SK-N-DZ (cell line): ENCODE data around the gene CHRNA1. TPM values are rescaled to one million over a fixed set of nuclear protein-coding genes. Genes with fewer than 3 reads are reported as not detected.

Experiments
- DNase-seq: peaks from one replicate; pipeline ENCODE4 v3.0.0-alpha.2; 2015; ENCODE audit warnings: low spot score
- polyA plus RNA-seq, 2 experiments: library from polyadenylated mRNA; depleted of rRNA; stranded (reverse); fragments of >200 nt; gene quantifications; 2 replicates each; pipeline ENCODE4 v1.2.3, GENCODE V29; 2014

The CHRNA1 gene
- 1.4 and 1.9 TPM in 2 replicates for polyA plus RNA-seq (2014; cell fraction: cytosol; rRNA removed)
- polyA plus RNA-seq (2014; cell fraction: nucleus; rRNA removed) = 0.96 and 2.9 TPM in 2 replicates

GRCh38 chr2:174764280-174765255, at the start of gene CHRNA1:
TSS of gene CHRNA1 (minus strand) at chr2:174764472. CDS start at chr2:174764394, 78 bp downstream.
- no peak for DNase-seq

GRCh38 chr2:174812037-174812436, 47.8 kb upstream of the CHRNA1 start:
- no peak for DNase-seq

- DNase-seq = no peak
These were observed 43.7 kb upstream of the CHRNA1 start for GRCh38 chr2:174807931-174808330.

DNA sequence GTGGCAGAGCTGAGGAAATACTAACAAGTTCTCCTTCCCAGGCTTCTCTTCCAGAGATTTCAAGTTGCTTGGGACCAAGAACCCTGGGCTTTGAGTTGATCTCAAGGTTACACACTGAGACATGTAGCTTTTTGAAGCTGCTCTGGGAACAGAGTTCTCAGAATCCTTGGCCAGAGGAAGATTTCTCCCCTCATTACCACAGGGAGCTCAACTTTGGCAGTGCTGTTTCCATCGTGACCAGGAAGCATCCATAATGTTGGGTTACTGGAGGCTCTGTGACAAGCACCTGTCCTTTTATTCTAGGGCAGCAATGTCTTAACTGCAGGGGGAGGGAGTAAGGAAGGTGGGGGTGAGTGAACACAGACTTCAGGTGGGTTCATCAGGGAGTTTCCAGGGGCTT, 41.5 kb upstream of the CHRNA1 start:
- DNase-seq = no peak

- DNase-seq = no peak
These were observed 38.2 kb upstream of the CHRNA1 start for GRCh38 chr2:174802459-174802858.

GRCh38 chr2:174800436-174801205, 36.3 kb upstream of the CHRNA1 start:
- DNase-seq = no peak

DNA sequence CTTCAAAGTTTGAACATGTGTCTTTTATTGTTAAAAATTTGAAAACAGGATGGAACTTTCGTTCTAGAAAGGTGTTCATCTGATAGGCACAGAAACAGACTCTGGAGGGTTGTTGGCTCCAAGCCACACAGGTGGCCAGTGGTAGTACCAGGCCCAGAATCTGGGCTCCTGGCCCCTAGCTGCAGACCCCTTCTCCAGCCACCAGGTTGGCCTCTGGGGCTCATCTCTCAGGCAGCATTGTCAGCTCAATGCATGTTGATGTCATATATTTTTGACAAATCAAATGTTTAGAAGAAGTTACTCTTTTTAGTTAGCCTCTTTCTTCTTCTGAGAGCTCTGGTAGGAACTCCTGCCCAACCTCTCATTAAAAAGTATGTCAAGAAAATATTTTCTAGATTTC, 34.5 kb upstream of the CHRNA1 start:
- no peak for DNase-seq

- DNase-seq = no peak
These were observed 33.6 kb upstream of the CHRNA1 start for GRCh38 chr2:174797781-174798276.

DNA sequence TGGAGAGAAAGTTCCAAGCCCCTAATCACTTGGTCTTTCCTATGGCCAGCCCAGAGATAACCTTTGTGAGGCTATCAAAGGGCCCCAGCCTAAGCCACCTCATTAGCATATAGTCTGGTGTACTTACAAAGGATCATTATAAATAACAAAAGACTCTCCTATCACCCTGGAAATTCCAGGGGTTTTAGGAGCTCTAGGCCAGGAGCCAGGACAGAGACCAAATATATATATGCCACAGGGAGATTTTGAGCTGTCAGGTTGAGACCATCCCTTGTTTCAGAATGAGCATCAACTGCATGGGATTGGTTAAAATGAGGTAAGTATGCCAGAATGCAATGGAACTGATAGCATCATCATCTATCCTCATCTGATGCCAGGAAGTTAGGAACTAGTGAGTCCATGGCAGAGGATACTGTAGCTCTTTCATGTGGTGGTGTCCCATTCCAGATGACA, 32.1 kb upstream of the CHRNA1 start:
- DNase-seq = no peak

DNA sequence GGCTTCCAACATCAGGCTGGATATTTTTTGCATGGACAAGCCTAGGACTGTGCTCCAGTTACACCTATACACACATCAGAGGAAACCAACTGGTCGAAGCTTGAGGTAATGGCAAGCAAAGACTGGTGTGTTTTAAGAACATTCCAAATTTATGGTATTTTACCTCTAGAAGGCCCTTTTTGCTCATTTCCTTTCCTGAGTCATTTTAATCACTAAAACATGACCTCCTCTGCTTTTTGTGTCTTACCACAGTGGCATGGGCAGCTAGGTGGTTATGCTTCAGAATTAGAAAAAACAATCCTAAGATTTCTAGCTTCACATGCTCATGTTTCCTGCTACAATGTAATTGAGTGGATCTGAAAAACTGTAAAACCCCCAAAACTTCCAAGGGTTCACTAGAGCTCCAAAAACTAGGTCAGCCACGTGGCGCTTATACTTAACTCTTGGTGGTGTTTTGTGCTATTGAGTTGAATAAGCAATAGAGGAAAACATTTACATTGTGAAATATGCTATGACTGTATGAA, 30.6 kb upstream of the CHRNA1 start:
- DNase-seq = no peak

DNA sequence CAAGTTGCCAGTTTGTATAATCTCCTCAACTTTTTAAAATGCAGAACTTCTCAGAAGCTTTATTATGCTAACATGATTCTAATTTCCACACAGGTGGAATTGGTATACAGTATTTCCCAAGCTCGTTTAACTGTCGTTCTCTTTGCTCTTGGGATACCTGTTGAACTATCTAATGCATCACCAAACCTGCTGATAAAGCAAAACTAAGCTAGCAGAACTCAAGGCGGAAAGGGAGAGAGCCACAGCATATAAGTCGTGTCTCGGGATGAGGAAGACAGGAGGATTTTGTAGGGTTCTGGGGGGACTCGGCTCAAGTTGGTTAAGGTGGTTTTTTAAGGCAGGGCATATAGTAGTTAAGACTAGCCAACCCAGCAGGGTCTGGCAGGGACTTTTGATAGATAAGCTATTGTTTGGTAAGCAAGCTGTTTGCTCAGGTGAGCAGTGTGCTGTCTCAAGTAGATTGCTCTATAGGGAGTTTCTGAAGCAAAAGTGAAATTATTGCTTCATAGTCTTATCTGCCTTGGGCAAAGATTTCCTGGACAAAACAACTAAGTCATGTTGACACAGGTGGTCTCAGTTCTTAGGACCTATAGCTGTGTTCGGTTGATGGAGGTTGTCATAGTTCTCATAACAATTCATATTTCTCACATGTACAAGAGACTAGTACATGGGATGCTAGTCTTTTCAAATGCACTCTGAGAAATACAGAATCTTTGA, 28.2 kb upstream of the CHRNA1 start:
- DNase-seq = no peak

GRCh38 chr2:174791746-174792280, 27.5 kb upstream of the CHRNA1 start:
- DNase-seq = no peak

DNA sequence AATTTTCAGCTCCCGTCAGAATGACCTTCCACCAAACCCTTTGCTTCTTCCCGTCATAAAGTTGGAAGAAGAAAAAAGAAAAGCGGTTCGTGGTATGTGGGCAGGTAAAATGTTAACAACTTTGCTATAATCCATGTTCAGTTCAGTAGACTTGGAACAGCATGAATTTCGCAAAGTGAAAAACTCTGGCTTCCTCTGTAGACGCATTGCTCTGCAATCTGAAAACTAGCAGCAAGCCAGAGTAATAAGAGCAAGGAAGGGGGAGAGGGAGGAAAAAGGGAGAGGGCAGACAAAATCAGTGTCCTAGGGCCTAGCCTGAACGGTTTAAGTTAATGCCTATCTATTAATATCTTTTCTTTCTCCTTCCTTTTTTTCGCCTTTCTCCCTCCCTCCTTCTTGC, 26.7 kb upstream of the CHRNA1 start:
- no peak for DNase-seq

DNA sequence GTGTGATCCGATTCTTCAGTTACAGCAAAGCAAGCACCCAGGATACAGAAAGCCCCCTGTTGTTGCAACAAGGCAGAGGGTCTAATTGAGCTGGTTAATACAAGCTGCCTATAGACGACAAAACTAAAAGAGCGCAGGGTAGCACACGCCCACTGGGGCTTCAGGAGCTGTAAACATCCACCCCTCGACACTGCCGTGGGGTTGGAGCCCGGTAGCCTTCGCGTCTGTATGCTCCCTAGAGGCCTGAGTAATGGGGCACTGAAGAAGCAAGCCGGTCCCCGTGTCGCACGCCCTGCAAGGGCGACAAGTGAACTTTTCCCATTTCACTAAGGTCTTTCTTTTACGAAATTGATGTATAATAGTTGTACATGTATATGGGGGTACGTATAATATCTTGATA, 24.7 kb upstream of the CHRNA1 start:
- DNase-seq = no peak

- DNase-seq = peak; percentile 93
These were observed 24.1 kb upstream of the CHRNA1 start for GRCh38 chr2:174788291-174788929.

GRCh38 chr2:174787487-174788205, 23.4 kb upstream of the CHRNA1 start:
- DNase-seq = peak; percentile 28

- DNase-seq = no peak
These were observed 21.9 kb upstream of the CHRNA1 start for GRCh38 chr2:174786066-174786725.

DNA sequence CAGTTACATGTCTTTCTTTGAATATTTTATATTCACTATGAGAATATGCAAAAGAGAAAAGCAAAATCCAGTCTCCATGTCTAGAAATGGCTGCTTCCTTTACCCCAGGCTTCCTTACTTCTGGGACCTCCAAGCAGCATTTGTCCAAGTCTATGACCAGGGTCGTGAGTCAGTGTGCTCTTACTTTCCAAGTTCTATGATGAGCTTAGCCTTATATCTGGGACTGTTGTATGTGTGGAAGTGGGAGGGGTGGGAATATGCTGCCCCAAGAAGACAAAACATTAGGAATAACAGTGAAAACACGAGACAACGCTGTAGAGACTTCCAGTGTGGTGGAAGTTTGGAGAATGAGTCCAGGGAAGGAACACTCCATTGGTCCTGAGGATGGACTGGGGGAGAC, 21.2 kb upstream of the CHRNA1 start:
- DNase-seq = no peak

DNA sequence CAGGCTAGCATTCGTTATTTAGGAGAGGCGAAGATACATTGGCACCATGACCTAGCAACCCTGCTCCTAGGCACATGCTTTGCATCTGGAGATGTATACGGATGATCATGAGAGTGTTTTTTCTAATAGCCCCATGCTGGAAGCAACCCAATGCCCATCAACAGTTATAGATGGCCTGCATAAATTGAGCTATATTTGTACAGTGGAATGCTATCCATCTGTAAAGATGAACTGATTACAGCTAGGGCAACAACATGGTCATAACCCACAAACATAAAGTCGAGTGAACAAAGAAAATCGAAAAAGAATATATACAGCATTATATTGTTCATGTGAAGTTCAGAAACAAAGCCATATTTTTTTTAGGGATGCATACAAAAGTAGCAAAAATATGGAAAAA, 20.6 kb upstream of the CHRNA1 start:
- no peak for DNase-seq
